GM21529 (cell line): Measurements from ENCODE around the gene C1QL2.

Source experiments
- ATAC-seq: cut with Tn5 transposase; IDR thresholded peaks from one replicate; pipeline ENCODE4 v1.9.1; 2021; ENCODE audit not compliant: unreplicated experiment

Gene C1QL2

GRCh38 chr2:119158563-119159347 lies at the start of gene C1QL2:
Gene C1QL2 (minus strand): TSS chr2:119158751. CDS start chr2:119158269, 482 bp downstream.
- ATAC-seq = no peak

GRCh38 chr2:119207447-119207846 lies 48.9 kb upstream of the C1QL2 start:
- ATAC-seq = no peak

GRCh38 chr2:119206201-119206600 lies 47.6 kb upstream of the C1QL2 start:
- no peak for ATAC-seq

- ATAC-seq = no peak
These were observed 46.6 kb upstream of the C1QL2 start for GRCh38 chr2:119205001-119205706.

GRCh38 chr2:119204525-119204924 lies 46.0 kb upstream of the C1QL2 start:
- ATAC-seq = no peak

GRCh38 chr2:119202610-119203310 lies 44.2 kb upstream of the C1QL2 start:
- ATAC-seq = no peak

GRCh38 chr2:119201815-119202214 lies 43.3 kb upstream of the C1QL2 start:
- no peak for ATAC-seq

GRCh38 chr2:119198240-119198840 lies 39.8 kb upstream of the C1QL2 start:
- no peak for ATAC-seq

- ATAC-seq = no peak
These were observed 39.1 kb upstream of the C1QL2 start for GRCh38 chr2:119197529-119198239.

- ATAC-seq = no peak
These were observed 38.5 kb upstream of the C1QL2 start for GRCh38 chr2:119197126-119197405.

GRCh38 chr2:119196301-119197125 lies 38.0 kb upstream of the C1QL2 start:
- ATAC-seq = no peak

- ATAC-seq = no peak
These were observed 37.3 kb upstream of the C1QL2 start for GRCh38 chr2:119195887-119196286.

- ATAC-seq = no peak
These were observed 36.5 kb upstream of the C1QL2 start for GRCh38 chr2:119195001-119195400.

- no peak for ATAC-seq
These were observed 34.3 kb upstream of the C1QL2 start for GRCh38 chr2:119192893-119193292.

- ATAC-seq = no peak
These were observed 32.0 kb upstream of the C1QL2 start for GRCh38 chr2:119190321-119191111.

GRCh38 chr2:119184512-119184911 lies 26.0 kb upstream of the C1QL2 start:
- ATAC-seq = no peak

- ATAC-seq = no peak
These were observed 23.4 kb upstream of the C1QL2 start for GRCh38 chr2:119181791-119182445.

- no peak for ATAC-seq
These were observed 22.8 kb upstream of the C1QL2 start for GRCh38 chr2:119181391-119181790.

- no peak for ATAC-seq
These were observed 22.3 kb upstream of the C1QL2 start for GRCh38 chr2:119180892-119181291.
